ENCODE data around the gene POC1A. TPM values are rescaled to one million over a fixed set of nuclear protein-coding genes. Genes with fewer than 3 reads are reported as not detected.

The POC1A gene
- polyA plus RNA-seq, 1 of the 3 experiments (the other 2 are of a cell fraction), result 11.7 TPM

DNA sequence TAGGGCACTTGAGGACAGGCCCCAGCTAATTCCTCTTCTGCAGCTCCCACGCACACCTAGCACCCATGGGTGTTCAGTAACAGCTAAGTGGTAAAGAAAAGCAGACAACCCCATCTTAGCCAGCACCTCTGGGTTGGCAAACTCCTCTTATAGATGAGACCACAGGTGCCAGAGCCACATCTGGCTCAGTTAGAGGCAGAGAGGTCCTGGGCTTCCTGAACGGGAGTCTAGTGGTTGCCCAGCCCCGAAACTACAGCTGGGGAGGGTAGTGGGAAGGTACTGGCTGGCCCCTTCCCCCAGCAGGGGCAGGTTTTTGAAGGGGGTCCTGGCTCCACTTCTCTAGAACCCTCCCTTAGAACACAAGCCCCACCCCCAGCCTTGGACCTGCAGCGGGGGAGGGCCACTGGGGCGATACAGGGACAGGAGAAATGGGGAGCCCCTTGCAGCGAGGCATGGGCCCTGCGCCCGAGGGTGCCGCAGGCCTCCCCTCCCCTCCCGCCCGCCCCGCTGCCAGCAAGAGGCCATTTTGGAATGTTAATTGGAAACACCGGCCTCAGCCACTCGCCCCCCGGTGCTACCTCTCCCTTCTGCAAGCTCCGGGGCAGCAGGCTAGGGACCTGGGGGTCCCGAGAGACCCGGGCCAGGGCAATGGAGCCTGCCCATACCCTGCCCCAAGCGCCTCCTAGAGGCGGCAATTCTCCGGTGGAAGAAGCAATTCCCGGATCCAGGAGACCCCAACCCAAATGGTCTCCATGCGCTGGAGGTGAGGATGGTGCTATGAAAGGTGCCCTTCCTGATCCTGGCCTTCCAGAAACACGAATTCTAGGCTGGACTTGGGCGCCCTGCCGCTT, 99.3 kb downstream of the POC1A start:
- H4K20me1 ChIP-seq (ENCODE audit: insufficient read depth), result no peaks in the 10 kb centered on the region
- peak overlapping the region; percentile 91 for H3K4me2 ChIP-seq
- no peak for TF ChIP-seq FOXM1 (IDR thresholded peaks at IDR 0.05; ENCODE audit: low read depth)
- peak; percentile 5; the same call in 1 of the 2 replicates for TF ChIP-seq SMC3 (IDR thresholded peaks at IDR 0.05; ENCODE audit: low read depth, low read length)
- TF ChIP-seq GATA2 (CRISPR knock-in tag; IDR thresholded peaks at IDR 0.05), result no peak
- TF ChIP-seq FOXJ3 (CRISPR knock-in tag; IDR thresholded peaks at IDR 0.05), result no peak
- TF ChIP-seq POLR2AphosphoS5 (IDR thresholded peaks at IDR 0.05; ENCODE audit: low read depth, low read length), result no peak
- TF ChIP-seq, protein P1, sequence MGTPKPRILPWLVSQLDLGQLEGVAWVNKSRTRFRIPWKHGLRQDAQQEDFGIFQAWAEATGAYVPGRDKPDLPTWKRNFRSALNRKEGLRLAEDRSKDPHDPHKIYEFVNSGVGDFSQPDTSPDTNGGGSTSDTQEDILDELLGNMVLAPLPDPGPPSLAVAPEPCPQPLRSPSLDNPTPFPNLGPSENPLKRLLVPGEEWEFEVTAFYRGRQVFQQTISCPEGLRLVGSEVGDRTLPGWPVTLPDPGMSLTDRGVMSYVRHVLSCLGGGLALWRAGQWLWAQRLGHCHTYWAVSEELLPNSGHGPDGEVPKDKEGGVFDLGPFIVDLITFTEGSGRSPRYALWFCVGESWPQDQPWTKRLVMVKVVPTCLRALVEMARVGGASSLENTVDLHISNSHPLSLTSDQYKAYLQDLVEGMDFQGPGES (IDR thresholded peaks at IDR 0.05; ENCODE audit: low read depth, low read length), result no peak
- TF ChIP-seq RAD21 (IDR thresholded peaks at IDR 0.05; ENCODE audit: low read length), result peak; percentile 16; the same call in 1 of the 2 replicates
- peak; percentile 73 for TF ChIP-seq YY1 (IDR thresholded peaks at IDR 0.05; ENCODE audit: low read depth)
- no peak for TF ChIP-seq TEAD4 (IDR thresholded peaks at IDR 0.05; ENCODE audit: borderline replicate concordance, insufficient read depth)
- peak; percentile 34; the same call in 1 of the 2 replicates for TF ChIP-seq TCF12 (IDR thresholded peaks at IDR 0.05)
- TF ChIP-seq, protein P2, sequence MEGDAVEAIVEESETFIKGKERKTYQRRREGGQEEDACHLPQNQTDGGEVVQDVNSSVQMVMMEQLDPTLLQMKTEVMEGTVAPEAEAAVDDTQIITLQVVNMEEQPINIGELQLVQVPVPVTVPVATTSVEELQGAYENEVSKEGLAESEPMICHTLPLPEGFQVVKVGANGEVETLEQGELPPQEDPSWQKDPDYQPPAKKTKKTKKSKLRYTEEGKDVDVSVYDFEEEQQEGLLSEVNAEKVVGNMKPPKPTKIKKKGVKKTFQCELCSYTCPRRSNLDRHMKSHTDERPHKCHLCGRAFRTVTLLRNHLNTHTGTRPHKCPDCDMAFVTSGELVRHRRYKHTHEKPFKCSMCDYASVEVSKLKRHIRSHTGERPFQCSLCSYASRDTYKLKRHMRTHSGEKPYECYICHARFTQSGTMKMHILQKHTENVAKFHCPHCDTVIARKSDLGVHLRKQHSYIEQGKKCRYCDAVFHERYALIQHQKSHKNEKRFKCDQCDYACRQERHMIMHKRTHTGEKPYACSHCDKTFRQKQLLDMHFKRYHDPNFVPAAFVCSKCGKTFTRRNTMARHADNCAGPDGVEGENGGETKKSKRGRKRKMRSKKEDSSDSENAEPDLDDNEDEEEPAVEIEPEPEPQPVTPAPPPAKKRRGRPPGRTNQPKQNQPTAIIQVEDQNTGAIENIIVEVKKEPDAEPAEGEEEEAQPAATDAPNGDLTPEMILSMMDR (IDR thresholded peaks at IDR 0.05), result peak; percentile 46
- TF ChIP-seq, protein P3, sequence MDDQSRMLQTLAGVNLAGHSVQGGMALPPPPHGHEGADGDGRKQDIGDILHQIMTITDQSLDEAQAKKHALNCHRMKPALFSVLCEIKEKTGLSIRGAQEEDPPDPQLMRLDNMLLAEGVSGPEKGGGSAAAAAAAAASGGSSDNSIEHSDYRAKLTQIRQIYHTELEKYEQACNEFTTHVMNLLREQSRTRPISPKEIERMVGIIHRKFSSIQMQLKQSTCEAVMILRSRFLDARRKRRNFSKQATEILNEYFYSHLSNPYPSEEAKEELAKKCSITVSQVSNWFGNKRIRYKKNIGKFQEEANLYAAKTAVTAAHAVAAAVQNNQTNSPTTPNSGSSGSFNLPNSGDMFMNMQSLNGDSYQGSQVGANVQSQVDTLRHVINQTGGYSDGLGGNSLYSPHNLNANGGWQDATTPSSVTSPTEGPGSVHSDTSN (IDR thresholded peaks at IDR 0.05), result no peak
- peak overlapping the region; percentile 95 for H3K9ac ChIP-seq
- ChIA-PET CTCF (interaction anchor here (0.6 to 29.9 kb wide), 21 partner anchors 10 to 118 kb away, joined by 3 to 983 read pairs (median 6); partner anchors contain the start of genes ABHD14B and RPL29), POLR2A (interaction anchor here (1.1 to 6.5 kb wide), 8 partner anchors 13 to 100 kb away, joined by 3 to 86 read pairs (median 21); partner anchors contain the start of gene POC1A)
- peaks cover 67% of the 10 kb centered on the region for H3K79me2 ChIP-seq (ENCODE audit: insufficient read depth)
- no peaks in the 10 kb centered on the region for H3K9me3 ChIP-seq
- peak overlapping the region; percentile 94 to 100 for H3K4me3 ChIP-seq (ENCODE audit: low read depth in 2 of 2, low read length in 1 of 2)
- H3F3A ChIP-seq (replicated peaks; ENCODE audit: insufficient read depth), result peaks cover 24% of the 10 kb centered on the region
- no peaks in the 10 kb centered on the region for H3K9me2 ChIP-seq
- peak; percentile 71 for DNase-seq
- 11% methylated on average over 18 of the region's 26 CpGs for WGBS (ENCODE audit: low lambda C conversion rate)
- H3K4me1 ChIP-seq (ENCODE audit: control insufficient read depth in 1 of 2, insufficient read depth in 2 of 2, low read depth in 1 of 2, low read length in 1 of 2), result peaks cover 17 to 75% of the 10 kb centered on the region in 2 experiments
- no peak overlapping the region for H2AFZ ChIP-seq (ENCODE audit: low read depth)
- H3K36me3 ChIP-seq (replicated peaks in 1 of 2; ENCODE audit: control insufficient read depth in 1 of 2, insufficient read depth in 2 of 2, low read length in 1 of 2), result peaks cover 20 to 38% of the 10 kb centered on the region in 2 experiments
- no peaks in the 10 kb centered on the region for H3K27me3 ChIP-seq (ENCODE audit: insufficient read depth)
- H3K27ac ChIP-seq (ENCODE audit: low read depth in 2 of 2, low read length in 1 of 2), result peak overlapping the region; percentile 88 to 93
